HEK293 (cell line): Measurements from ENCODE around the gene CDH12.

ENCODE experiments used
- OVOL3 ChIP-seq: fragments of 450-650 bp; formaldehyde crosslinking; IDR thresholded peaks from 2 replicates; pipeline ENCODE4 v1.5.1; 2016; ENCODE audit warnings: missing biosample characterization, missing genetic modification characterization
- REPIN1 ChIP-seq: fragments of 450-650 bp; formaldehyde crosslinking; IDR thresholded peaks from 2 replicates; pipeline ENCODE4 v1.5.1; 2017; ENCODE audit warnings: missing biosample characterization, missing genetic modification characterization, low read depth
- SP3 ChIP-seq: fragments of 450-650 bp; formaldehyde crosslinking; IDR thresholded peaks from 2 replicates; pipeline ENCODE4 v1.5.1; 2016; ENCODE audit warnings: missing biosample characterization, missing genetic modification characterization
- YY2 ChIP-seq: fragments of 450-650 bp; formaldehyde crosslinking; IDR thresholded peaks from 2 replicates; pipeline ENCODE4 v1.5.1; 2016; ENCODE audit warnings: missing biosample characterization, missing genetic modification characterization
- ZBTB7A ChIP-seq: fragments of 450-650 bp; formaldehyde crosslinking; IDR thresholded peaks from 2 replicates; pipeline ENCODE4 v1.5.1; 2016; ENCODE audit warnings: low read depth, missing biosample characterization, missing genetic modification characterization
- ZIC2 ChIP-seq: fragments of 450-650 bp; formaldehyde crosslinking; IDR thresholded peaks from 2 replicates; pipeline ENCODE4 v1.5.1; 2016; ENCODE audit warnings: missing biosample characterization, missing genetic modification characterization
- ZNF175 ChIP-seq: fragments of 450-650 bp; formaldehyde crosslinking; IDR thresholded peaks from 2 replicates; pipeline ENCODE4 v1.5.1; 2016; ENCODE audit warnings: missing biosample characterization, missing genetic modification characterization
- ZNF202 ChIP-seq: fragments of 450-650 bp; formaldehyde crosslinking; IDR thresholded peaks from 2 replicates; pipeline ENCODE4 v1.5.1; 2016; ENCODE audit warnings: missing biosample characterization, missing genetic modification characterization, borderline replicate concordance
- ZNF311 ChIP-seq: fragments of 450-650 bp; formaldehyde crosslinking; IDR thresholded peaks from 2 replicates; pipeline ENCODE4 v1.5.1; 2017; ENCODE audit warnings: missing biosample characterization, missing genetic modification characterization, borderline replicate concordance
- ZNF777 ChIP-seq: fragments of 450-650 bp; formaldehyde crosslinking; IDR thresholded peaks from 2 replicates; pipeline ENCODE4 v1.5.1; 2017; ENCODE audit warnings: missing biosample characterization, missing genetic modification characterization, borderline replicate concordance
- TF ChIP-seq, protein P1 (sequence below): fragments of 450-650 bp; formaldehyde crosslinking; IDR thresholded peaks from 2 replicates; pipeline ENCODE4 v1.5.1; 2016; ENCODE audit warnings: missing biosample characterization, missing genetic modification characterization

DNA sequence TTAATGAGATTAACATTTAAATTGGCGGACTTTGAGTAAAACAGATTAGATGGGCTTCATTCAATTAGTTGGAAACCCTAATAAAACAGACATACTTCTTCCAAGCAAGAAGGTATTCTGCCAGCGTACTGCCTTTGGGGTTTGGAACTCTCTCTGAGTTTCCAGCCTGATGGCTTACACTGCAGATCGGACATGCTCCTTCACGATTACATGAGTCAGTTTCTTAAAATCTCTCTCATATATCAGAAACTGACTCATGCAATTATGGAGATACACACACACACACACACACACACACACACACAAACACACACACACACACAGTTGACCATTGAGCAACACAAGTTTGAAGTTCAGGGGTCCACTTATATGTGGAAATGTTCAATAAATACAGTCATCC is 789.4 kb downstream of the CDH12 start:
- TF ChIP-seq, protein P1, sequence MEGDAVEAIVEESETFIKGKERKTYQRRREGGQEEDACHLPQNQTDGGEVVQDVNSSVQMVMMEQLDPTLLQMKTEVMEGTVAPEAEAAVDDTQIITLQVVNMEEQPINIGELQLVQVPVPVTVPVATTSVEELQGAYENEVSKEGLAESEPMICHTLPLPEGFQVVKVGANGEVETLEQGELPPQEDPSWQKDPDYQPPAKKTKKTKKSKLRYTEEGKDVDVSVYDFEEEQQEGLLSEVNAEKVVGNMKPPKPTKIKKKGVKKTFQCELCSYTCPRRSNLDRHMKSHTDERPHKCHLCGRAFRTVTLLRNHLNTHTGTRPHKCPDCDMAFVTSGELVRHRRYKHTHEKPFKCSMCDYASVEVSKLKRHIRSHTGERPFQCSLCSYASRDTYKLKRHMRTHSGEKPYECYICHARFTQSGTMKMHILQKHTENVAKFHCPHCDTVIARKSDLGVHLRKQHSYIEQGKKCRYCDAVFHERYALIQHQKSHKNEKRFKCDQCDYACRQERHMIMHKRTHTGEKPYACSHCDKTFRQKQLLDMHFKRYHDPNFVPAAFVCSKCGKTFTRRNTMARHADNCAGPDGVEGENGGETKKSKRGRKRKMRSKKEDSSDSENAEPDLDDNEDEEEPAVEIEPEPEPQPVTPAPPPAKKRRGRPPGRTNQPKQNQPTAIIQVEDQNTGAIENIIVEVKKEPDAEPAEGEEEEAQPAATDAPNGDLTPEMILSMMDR (tag by site-specific recombination): no peak
- TF ChIP-seq ZNF777 (tag by site-specific recombination): no peak
- TF ChIP-seq REPIN1 (tag by site-specific recombination): no peak
- TF ChIP-seq ZIC2 (tag by site-specific recombination): no peak
- TF ChIP-seq ZNF175: no peak
- TF ChIP-seq ZBTB7A: no peak
- no peak for TF ChIP-seq ZNF202
- no peak for TF ChIP-seq YY2
- TF ChIP-seq OVOL3 (tag by site-specific recombination): no peak
- no peak for TF ChIP-seq SP3 (tag by site-specific recombination)
- TF ChIP-seq ZNF311: no peak
